WERI-Rb-1 (cell line): ENCODE data around the gene ROR2.

Experiments
- DNase-seq: peaks from one replicate; pipeline ENCODE4 v3.0.0-alpha.2; 2020
- H3K27ac ChIP-seq: fragments of 250-450 bp; sonication (Bioruptor Pico); 2 replicates; pipeline ENCODE4 v1.5.1; 2020; ENCODE audit warnings: mild to moderate bottlenecking, moderate library complexity
- H3K27me3 ChIP-seq: fragments of 250-450 bp; sonication (Bioruptor Pico); 2 replicates; pipeline ENCODE4 v1.5.1; 2021; ENCODE audit warnings: mild to moderate bottlenecking, low read depth, moderate library complexity; ENCODE audit not compliant: insufficient read depth, severe bottlenecking
- H3K36me3 ChIP-seq: fragments of 250-450 bp; sonication (Bioruptor Pico); 2 replicates; pipeline ENCODE4 v1.5.1; 2020; ENCODE audit warnings: mild to moderate bottlenecking, moderate library complexity
- H3K4me3 ChIP-seq: 2 replicates; pipeline ENCODE4 v1.5.1; 2011; ENCODE audit warnings: low read depth, mild to moderate bottlenecking, control low read depth, low read length
- H3K9me3 ChIP-seq: fragments of 250-450 bp; sonication (Bioruptor Pico); 2 replicates; pipeline ENCODE4 v1.5.1; 2021; ENCODE audit warnings: mild to moderate bottlenecking, moderate library complexity; ENCODE audit not compliant: severe bottlenecking
- CTCF ChIP-seq: IDR thresholded peaks from 2 replicates; pipeline ENCODE4 v1.5.1; 2011; ENCODE audit warnings: low read depth, mild to moderate bottlenecking, control low read depth, inconsistent platforms, low read length

ROR2 gene

GRCh38 chr9:91843623-91844148 lies 106.3 kb downstream of the ROR2 start:
- no peaks in the 10 kb centered on the region for H3K27me3 ChIP-seq
- peak; percentile 73 for DNase-seq
- H3K27ac ChIP-seq: peak overlapping the region; percentile 83
- no peak overlapping the region for H3K4me3 ChIP-seq
- H3K9me3 ChIP-seq: no peaks in the 10 kb centered on the region
- TF ChIP-seq CTCF: no peak
- H3K36me3 ChIP-seq: no peaks in the 10 kb centered on the region

GRCh38 chr9:91843093-91843492 lies 106.9 kb downstream of the ROR2 start:
- DNase-seq: no peak
- peak overlapping the region; percentile 83 for H3K27ac ChIP-seq
- no peaks in the 10 kb centered on the region for H3K27me3 ChIP-seq
- H3K36me3 ChIP-seq: no peaks in the 10 kb centered on the region
- no peaks in the 10 kb centered on the region for H3K9me3 ChIP-seq
- TF ChIP-seq CTCF: no peak
- H3K4me3 ChIP-seq: no peak overlapping the region

- TF ChIP-seq CTCF: no peak
- no peaks in the 10 kb centered on the region for H3K36me3 ChIP-seq
- no peaks in the 10 kb centered on the region for H3K9me3 ChIP-seq
- H3K27ac ChIP-seq: peak overlapping the region; percentile 83
- DNase-seq: no peak
- H3K27me3 ChIP-seq: no peaks in the 10 kb centered on the region
- H3K4me3 ChIP-seq: no peak overlapping the region
Measured at GRCh38 chr9:91842358-91843049, 107.5 kb downstream of the ROR2 start.

- no peak for TF ChIP-seq CTCF
- no peak overlapping the region for H3K27ac ChIP-seq
- no peak overlapping the region for H3K4me3 ChIP-seq
- no peaks in the 10 kb centered on the region for H3K9me3 ChIP-seq
- H3K36me3 ChIP-seq: no peaks in the 10 kb centered on the region
- H3K27me3 ChIP-seq: no peaks in the 10 kb centered on the region
- DNase-seq: no peak
Measured at GRCh38 chr9:91841591-91841990, 108.4 kb downstream of the ROR2 start.

- DNase-seq: no peak
- Histone ChIP-seq H3K9me3 (no peaks in the 10 kb centered on the region), H3K27ac (no peak overlapping the region), H3K36me3 (no peaks in the 10 kb centered on the region), H3K4me3 (no peak overlapping the region), H3K27me3 (no peaks in the 10 kb centered on the region)
- no peak for TF ChIP-seq CTCF
Measured at GRCh38 chr9:91840882-91841281, 109.1 kb downstream of the ROR2 start.

GRCh38 chr9:91840469-91840868 lies 109.6 kb downstream of the ROR2 start:
- H3K36me3 ChIP-seq: no peaks in the 10 kb centered on the region
- no peak overlapping the region for H3K4me3 ChIP-seq
- no peak overlapping the region for H3K27ac ChIP-seq
- no peaks in the 10 kb centered on the region for H3K27me3 ChIP-seq
- no peaks in the 10 kb centered on the region for H3K9me3 ChIP-seq
- TF ChIP-seq CTCF: no peak
- no peak for DNase-seq
